ENCODE measurements around the gene FGF14. TPM values are rescaled to one million over a fixed set of nuclear protein-coding genes. Genes with fewer than 3 reads are reported as not detected.

Gene FGF14
- total RNA-seq, 1 experiment from 2014 or later = 0.22 TPM

DNA sequence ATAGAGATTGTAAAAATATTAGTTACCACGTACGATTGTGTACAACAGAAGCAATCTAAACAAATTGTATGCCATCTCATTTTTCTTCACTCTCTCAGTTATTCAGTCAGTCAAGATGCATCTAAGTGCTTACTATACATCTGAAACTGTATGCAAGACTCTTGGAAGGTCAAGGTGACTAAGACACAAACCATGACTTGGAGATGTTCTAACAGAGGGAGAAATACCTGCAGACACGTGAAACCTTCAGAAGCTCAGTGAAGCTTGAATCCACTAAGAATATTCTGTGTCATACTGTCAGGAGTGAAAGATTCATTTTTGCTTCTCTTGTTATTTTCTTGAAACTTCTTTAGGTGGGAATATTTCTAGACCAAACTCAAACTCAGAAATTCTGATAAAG is 584.0 kb downstream of the FGF14 start:
- H4K8ac ChIP-seq (replicated peaks; ENCODE audit: insufficient read length, low read depth, low read length) = no peak overlapping the region
- no peak overlapping the region for H4K91ac ChIP-seq (ENCODE audit: insufficient read length, low read depth, low read length)
- no peak overlapping the region for H3K56ac ChIP-seq (ENCODE audit: insufficient read length, low read depth, low read length)
- H3K23me2 ChIP-seq (ENCODE audit: insufficient read length, low read depth, low read length, poor library complexity, severe bottlenecking) = no peaks in the 10 kb centered on the region
- Mint-ChIP-seq H3K4me1 (no peaks in the 10 kb centered on the region), H3K4me3 (no peak overlapping the region), H3K27me3 (ENCODE audit: low read depth) (no peaks in the 10 kb centered on the region), H3K36me3 (ENCODE audit: insufficient read depth in 1 of 3, low read depth in 3 of 3) (no peaks in the 10 kb centered on the region), H3K9me3 (no peaks in the 10 kb centered on the region; a peak in 1 of 5 replicates), H3K27ac (no peak overlapping the region)
- no peak overlapping the region for H3K18ac ChIP-seq (ENCODE audit: insufficient read length, low read depth, low read length)
- H2BK5ac ChIP-seq (ENCODE audit: insufficient read length, low read length) = no peak overlapping the region
- DNase-seq = no peak
- no peak overlapping the region for H2BK12ac ChIP-seq (ENCODE audit: insufficient read length, low read depth, low read length)
- H3K9ac ChIP-seq (ENCODE audit: extremely low read depth, insufficient read length, low read length) = no peak overlapping the region
- H3K79me2 ChIP-seq (ENCODE audit: insufficient read depth, low read length) = no peaks in the 10 kb centered on the region
- no CpG with 5 or more reads among the region's 3 CpGs for WGBS (ENCODE audit: extremely low coverage, insufficient read length, low lambda C conversion rate)
- no peak overlapping the region for H2BK20ac ChIP-seq (ENCODE audit: low read depth, low read length, poor library complexity, severe bottlenecking)
- no peak overlapping the region for H2BK120ac ChIP-seq (ENCODE audit: low read depth, low read length, poor library complexity, severe bottlenecking)
- H3K14ac ChIP-seq (ENCODE audit: insufficient read depth, low read length) = no peak overlapping the region
- no peaks in the 10 kb centered on the region for H4K20me1 ChIP-seq (ENCODE audit: control insufficient read depth, insufficient read depth, insufficient read length)
- H2AFZ ChIP-seq (ENCODE audit: low read length) = no peak overlapping the region
- no peak overlapping the region for H3K4ac ChIP-seq (ENCODE audit: low read depth, low read length)
- no peaks in the 10 kb centered on the region for H3K27me3 ChIP-seq (ENCODE audit: insufficient read depth, low read length)
- H3K9me3 ChIP-seq (ENCODE audit: control insufficient read depth, low read depth, low read length) = no peaks in the 10 kb centered on the region
- H3K23ac ChIP-seq (ENCODE audit: insufficient read length, low read depth, low read length) = no peak overlapping the region
- H3T11ph ChIP-seq (ENCODE audit: low read length) = no peak overlapping the region
- H2AK5ac ChIP-seq (ENCODE audit: insufficient read length, low read length) = no peak overlapping the region
- H3K27ac ChIP-seq (ENCODE audit: insufficient read length, low read depth, low read length) = no peak overlapping the region
- H3K4me1 ChIP-seq (ENCODE audit: insufficient read depth, low read length) = no peaks in the 10 kb centered on the region
- no peak overlapping the region for H4K5ac ChIP-seq (ENCODE audit: insufficient read length, low read depth, low read length)
- TF ChIP-seq, protein P1, sequence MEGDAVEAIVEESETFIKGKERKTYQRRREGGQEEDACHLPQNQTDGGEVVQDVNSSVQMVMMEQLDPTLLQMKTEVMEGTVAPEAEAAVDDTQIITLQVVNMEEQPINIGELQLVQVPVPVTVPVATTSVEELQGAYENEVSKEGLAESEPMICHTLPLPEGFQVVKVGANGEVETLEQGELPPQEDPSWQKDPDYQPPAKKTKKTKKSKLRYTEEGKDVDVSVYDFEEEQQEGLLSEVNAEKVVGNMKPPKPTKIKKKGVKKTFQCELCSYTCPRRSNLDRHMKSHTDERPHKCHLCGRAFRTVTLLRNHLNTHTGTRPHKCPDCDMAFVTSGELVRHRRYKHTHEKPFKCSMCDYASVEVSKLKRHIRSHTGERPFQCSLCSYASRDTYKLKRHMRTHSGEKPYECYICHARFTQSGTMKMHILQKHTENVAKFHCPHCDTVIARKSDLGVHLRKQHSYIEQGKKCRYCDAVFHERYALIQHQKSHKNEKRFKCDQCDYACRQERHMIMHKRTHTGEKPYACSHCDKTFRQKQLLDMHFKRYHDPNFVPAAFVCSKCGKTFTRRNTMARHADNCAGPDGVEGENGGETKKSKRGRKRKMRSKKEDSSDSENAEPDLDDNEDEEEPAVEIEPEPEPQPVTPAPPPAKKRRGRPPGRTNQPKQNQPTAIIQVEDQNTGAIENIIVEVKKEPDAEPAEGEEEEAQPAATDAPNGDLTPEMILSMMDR (conservative IDR thresholded peaks at IDR 0.05) = no peak
- H2BK15ac ChIP-seq (ENCODE audit: low read depth, low read length) = no peak overlapping the region
- H3K79me1 ChIP-seq (ENCODE audit: insufficient read depth, low read depth, low read length, poor library complexity, severe bottlenecking) = no peaks in the 10 kb centered on the region
- H3K4me2 ChIP-seq (ENCODE audit: insufficient read depth, insufficient read length, low read length) = no peak overlapping the region

All from H9 (cell line).